ENCODE measurements around the gene DOCK1.

DNA sequence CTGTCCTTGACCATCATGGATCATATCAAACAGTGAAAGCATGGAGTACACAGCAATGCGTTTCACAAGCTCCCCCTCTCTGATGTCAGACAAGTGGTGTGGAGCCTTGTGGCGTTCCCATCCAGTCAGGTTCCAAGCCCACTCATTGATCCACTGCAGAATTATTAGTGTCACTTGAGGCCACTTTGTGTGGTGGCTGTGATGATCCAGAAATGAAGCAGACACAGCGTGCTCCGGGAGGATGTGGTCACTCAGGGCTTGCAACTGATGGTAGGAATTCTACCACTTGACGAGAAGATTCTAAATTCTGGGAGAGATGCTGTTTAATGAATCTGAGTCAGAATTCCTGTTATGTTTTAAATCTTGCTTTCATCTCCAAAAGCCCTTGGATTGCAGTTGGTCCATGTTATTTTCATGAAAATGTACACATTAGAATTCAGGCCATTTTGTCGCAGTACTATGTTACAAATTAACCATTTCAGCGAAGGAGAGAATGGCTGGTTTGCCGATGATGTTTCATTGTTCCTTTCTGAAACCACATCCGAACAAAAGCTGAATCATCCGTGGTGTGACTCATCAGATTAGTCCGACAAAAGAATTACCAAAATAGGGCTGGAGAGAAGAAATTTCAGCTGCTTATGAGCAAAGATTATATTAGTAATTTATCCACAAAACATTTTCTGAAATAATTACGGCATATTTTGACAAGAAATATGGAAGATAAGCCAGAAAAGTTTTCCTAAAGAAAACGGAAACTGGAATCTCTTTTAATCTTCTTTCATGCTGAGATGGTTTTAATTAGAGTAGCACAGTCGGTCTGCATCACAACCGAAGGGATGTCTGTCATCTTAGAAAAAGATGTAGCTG is 243.1 kb downstream of the DOCK1 start:
- TF ChIP-seq, protein P1, sequence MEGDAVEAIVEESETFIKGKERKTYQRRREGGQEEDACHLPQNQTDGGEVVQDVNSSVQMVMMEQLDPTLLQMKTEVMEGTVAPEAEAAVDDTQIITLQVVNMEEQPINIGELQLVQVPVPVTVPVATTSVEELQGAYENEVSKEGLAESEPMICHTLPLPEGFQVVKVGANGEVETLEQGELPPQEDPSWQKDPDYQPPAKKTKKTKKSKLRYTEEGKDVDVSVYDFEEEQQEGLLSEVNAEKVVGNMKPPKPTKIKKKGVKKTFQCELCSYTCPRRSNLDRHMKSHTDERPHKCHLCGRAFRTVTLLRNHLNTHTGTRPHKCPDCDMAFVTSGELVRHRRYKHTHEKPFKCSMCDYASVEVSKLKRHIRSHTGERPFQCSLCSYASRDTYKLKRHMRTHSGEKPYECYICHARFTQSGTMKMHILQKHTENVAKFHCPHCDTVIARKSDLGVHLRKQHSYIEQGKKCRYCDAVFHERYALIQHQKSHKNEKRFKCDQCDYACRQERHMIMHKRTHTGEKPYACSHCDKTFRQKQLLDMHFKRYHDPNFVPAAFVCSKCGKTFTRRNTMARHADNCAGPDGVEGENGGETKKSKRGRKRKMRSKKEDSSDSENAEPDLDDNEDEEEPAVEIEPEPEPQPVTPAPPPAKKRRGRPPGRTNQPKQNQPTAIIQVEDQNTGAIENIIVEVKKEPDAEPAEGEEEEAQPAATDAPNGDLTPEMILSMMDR (IDR thresholded peaks at IDR 0.05), result no peak
- TF ChIP-seq EZH2 (IDR thresholded peaks at IDR 0.05), result no peak
